GM23338 (cell line): ENCODE data around the gene VAV3. TPM values are rescaled to one million over a fixed set of nuclear protein-coding genes. Genes with fewer than 3 reads are reported as not detected.

Source experiments
- ATAC-seq: fragments of 200-7000 bp; cut with Tn5 transposase; 3 replicates; pipeline ENCODE4 v1.9.1; 2020
- DNase-seq: peaks from one replicate; pipeline ENCODE4 v3.0.0-alpha.2; 2015; ENCODE audit warnings: low spot score
- H2AFZ ChIP-seq: fragments of 200-600 bp; sonication (generic); 2 replicates; pipeline ENCODE4 v1.8.0; 2016; ENCODE audit warnings: antibody characterized with exemption, mild to moderate bottlenecking, moderate library complexity
- H3F3A ChIP-seq: fragments of 200-600 bp; sonication (generic); replicated peaks from 2 replicates; pipeline ENCODE4 v1.8.0; 2017; ENCODE audit warnings: antibody characterized with exemption, mixed run types, low read depth
- H3K27ac ChIP-seq: fragments of 200-600 bp; sonication (generic); 2 replicates; pipeline ENCODE4 v1.6.1; 2016; ENCODE audit warnings: low read depth
- H3K27me3 ChIP-seq: fragments of 200-600 bp; sonication (generic); 2 replicates; pipeline ENCODE4 v1.8.0; 2016; ENCODE audit warnings: mild to moderate bottlenecking, mixed run types, moderate library complexity; ENCODE audit not compliant: insufficient read depth
- H3K36me3 ChIP-seq: fragments of 200-600 bp; sonication (generic); 2 replicates; pipeline ENCODE4 v1.8.0; 2016; ENCODE audit warnings: mild to moderate bottlenecking; ENCODE audit not compliant: insufficient read depth
- H3K4me1 ChIP-seq: fragments of 200-600 bp; sonication (generic); 2 replicates; pipeline ENCODE4 v1.8.0; 2016; ENCODE audit warnings: mild to moderate bottlenecking, moderate library complexity; ENCODE audit not compliant: insufficient read depth
- H3K4me2 ChIP-seq: fragments of 200-600 bp; sonication (generic); 2 replicates; pipeline ENCODE4 v1.7.1; 2017; ENCODE audit warnings: mixed run types
- H3K4me3 ChIP-seq: fragments of 200-600 bp; sonication (generic); 2 replicates; pipeline ENCODE4 v1.6.1; 2016; ENCODE audit warnings: mixed run types
- H3K79me2 ChIP-seq: fragments of 200-600 bp; sonication (generic); replicated peaks from 2 replicates; pipeline ENCODE4 v1.8.0; 2017; ENCODE audit warnings: mild to moderate bottlenecking; ENCODE audit not compliant: insufficient read depth
- H3K9me2 ChIP-seq: fragments of 200-600 bp; sonication (generic); 2 replicates; pipeline ENCODE4 v1.8.0; 2017; ENCODE audit not compliant: insufficient read depth
- H4K20me1 ChIP-seq: fragments of 200-600 bp; sonication (generic); replicated peaks from 2 replicates; pipeline ENCODE4 v1.8.0; 2017; ENCODE audit warnings: mild to moderate bottlenecking; ENCODE audit not compliant: insufficient read depth
- H3K27ac Mint-ChIP-seq: 2 replicates; pipeline ENCODE4 v1.8.0; 2020; ENCODE audit warnings: inconsistent platforms, mild to moderate bottlenecking, moderate library complexity, mixed read lengths
- H3K27me3 Mint-ChIP-seq: 3 replicates; pipeline ENCODE4 v1.8.0; 2022; ENCODE audit warnings: low read depth, mild to moderate bottlenecking, moderate library complexity, mixed read lengths, inconsistent platforms; ENCODE audit not compliant: insufficient read depth, poor library complexity
- H3K36me3 Mint-ChIP-seq: 3 replicates; pipeline ENCODE4 v1.8.0; 2021; ENCODE audit warnings: low read depth, mild to moderate bottlenecking, inconsistent platforms, moderate library complexity, mixed read lengths
- H3K4me1 Mint-ChIP-seq: 3 replicates; pipeline ENCODE4 v1.8.0; 2020; ENCODE audit warnings: mild to moderate bottlenecking, inconsistent platforms, mixed read lengths
- H3K4me3 Mint-ChIP-seq: 3 replicates; pipeline ENCODE4 v1.8.0; 2021; ENCODE audit warnings: moderate library complexity, mild to moderate bottlenecking, inconsistent platforms, mixed read lengths
- H3K9me3 Mint-ChIP-seq: 3 replicates; pipeline ENCODE4 v1.8.0; 2020; ENCODE audit warnings: moderate library complexity, mild to moderate bottlenecking, inconsistent platforms, mixed read lengths
- CREB1 ChIP-seq: fragments of 250-450 bp; sonication (Bioruptor Pico); IDR thresholded peaks from 2 replicates; pipeline ENCODE4 v1.5.0; 2020; ENCODE audit warnings: low read depth, mild to moderate bottlenecking, moderate library complexity
- CTCF ChIP-seq, 2 experiments: fragments of 200-600 bp in 1 of 2; sonication (generic) in 1 of 2; conservative IDR thresholded peaks; 2 replicates each; pipeline versions ENCODE4 v1.5.1 to v1.6.1; 2016 to 2017; ENCODE audit warnings: antibody characterized with exemption in 2 of 2, low read depth in 2 of 2, mild to moderate bottlenecking in 2 of 2, moderate library complexity in 1 of 2
- ETS1 ChIP-seq: IDR thresholded peaks from 2 replicates; pipeline ENCODE4 v1.6.1; 2016; ENCODE audit warnings: antibody characterized with exemption
- EZH2 ChIP-seq: fragments of 200-600 bp; sonication (generic); IDR thresholded peaks from one replicate; pipeline ENCODE4 v1.8.0; 2017; ENCODE audit warnings: antibody characterized with exemption, mild to moderate bottlenecking, low read depth; ENCODE audit not compliant: unreplicated experiment
- EZH2phosphoT487 ChIP-seq: fragments of 200-600 bp; sonication (generic); IDR thresholded peaks from one replicate; pipeline ENCODE4 v1.8.1; 2018; ENCODE audit warnings: antibody characterized with exemption; ENCODE audit not compliant: unreplicated experiment
- JUNB ChIP-seq: IDR thresholded peaks from one replicate; pipeline ENCODE4 v1.6.1; 2016; ENCODE audit warnings: antibody characterized with exemption; ENCODE audit not compliant: unreplicated experiment
- NANOG ChIP-seq: IDR thresholded peaks from 2 replicates; pipeline ENCODE4 v1.6.1; 2016; ENCODE audit warnings: antibody characterized with exemption, borderline replicate concordance
- POLR2AphosphoS5 ChIP-seq: IDR thresholded peaks from 2 replicates; pipeline ENCODE4 v1.6.1; 2016; ENCODE audit warnings: antibody characterized with exemption, low read depth
- STAT1 ChIP-seq: IDR thresholded peaks from one replicate; pipeline ENCODE4 v1.6.1; 2016; ENCODE audit warnings: antibody characterized with exemption; ENCODE audit not compliant: unreplicated experiment
- ZNF114 ChIP-seq: fragments of 250-450 bp; sonication (Bioruptor Pico); IDR thresholded peaks from 2 replicates; pipeline ENCODE4 v1.5.0; 2020; ENCODE audit warnings: mild to moderate bottlenecking, moderate library complexity
- ZNF331 ChIP-seq: fragments of 250-450 bp; sonication (Bioruptor Pico); IDR thresholded peaks from 2 replicates; pipeline ENCODE4 v1.5.0; 2020; ENCODE audit warnings: low read depth, mild to moderate bottlenecking, moderate library complexity
- polyA plus RNA-seq: library from polyadenylated mRNA; unstranded; fragments of >200 nt; fragmentation: Nextera tagmentation; extraction: Ambion mirVana; gene quantifications from 2 replicates; pipeline ENCODE4 v1.2.1, GENCODE V29; 2016
- total RNA-seq: library from RNA; depleted of rRNA; stranded (reverse); fragments of >200 nt; shearing (Covaris generic); gene quantifications from 2 replicates; pipeline ENCODE4 v1.2.3, GENCODE V29; 2014

Gene VAV3
- total and polyA plus RNA-seq, 2 experiments from 2014 or later, result 3.0 to 11.3 TPM

- Histone ChIP-seq H2AFZ (no peak overlapping the region), H3K4me1 (no peaks in the 10 kb centered on the region), H3K79me2 (no peaks in the 10 kb centered on the region), H3K36me3 (no peaks in the 10 kb centered on the region), H3K4me2 (no peak overlapping the region), H3F3A (no peaks in the 10 kb centered on the region), H3K27ac (no peak overlapping the region), H3K9me2 (no peaks in the 10 kb centered on the region), H3K4me3 (no peak overlapping the region), H4K20me1 (no peaks in the 10 kb centered on the region), H3K27me3 (no peaks in the 10 kb centered on the region)
- no peaks in the 10 kb centered on the region for H3K36me3 Mint-ChIP-seq
- TF ChIP-seq CTCF (conservative IDR thresholded peaks at IDR 0.05; ENCODE audit: low read depth in 2 of 2), result no peak
- no peak for TF ChIP-seq CREB1 (CRISPR knock-in tag)
- no peak for TF ChIP-seq POLR2AphosphoS5
- no peak for TF ChIP-seq EZH2phosphoT487
- no peak for TF ChIP-seq EZH2
- TF ChIP-seq STAT1, result no peak
- TF ChIP-seq JUNB, result no peak
- no peak for TF ChIP-seq NANOG
- no peak for TF ChIP-seq ETS1
- H3K27ac Mint-ChIP-seq, result no peak overlapping the region
- H3K27me3 Mint-ChIP-seq, result no peaks in the 10 kb centered on the region
- DNase-seq, result no peak
- peaks cover 4% of the 10 kb centered on the region; the same call in 2 of the 3 replicates for H3K4me1 Mint-ChIP-seq
- no peak for ATAC-seq
- H3K4me3 Mint-ChIP-seq, result no peak overlapping the region
- H3K9me3 Mint-ChIP-seq, result no peaks in the 10 kb centered on the region
These were observed 11.5 kb upstream of the VAV3 start for GRCh38 chr1:107976431-107976830.

DNA sequence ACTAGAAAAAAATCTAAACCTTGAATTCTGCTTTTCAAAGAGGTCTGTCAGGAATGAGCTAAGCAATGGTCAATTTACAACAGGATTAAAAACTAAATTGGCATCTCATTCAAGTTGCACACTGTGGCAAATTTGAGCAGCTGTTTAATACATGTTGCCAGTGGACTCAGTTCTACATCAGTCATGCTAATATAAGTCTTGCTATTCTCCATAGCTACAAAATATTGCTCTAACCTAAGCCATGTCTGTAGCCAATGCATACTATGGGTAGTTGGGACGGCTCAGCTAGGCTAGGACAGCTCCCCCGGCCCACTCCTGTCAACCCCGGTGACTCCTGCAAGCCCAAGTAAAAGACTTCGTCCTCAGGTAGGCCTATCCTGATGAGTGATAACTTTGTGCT lies 10.9 kb upstream of the VAV3 start:
- Histone ChIP-seq H3K9me2 (no peaks in the 10 kb centered on the region), H3K4me1 (no peaks in the 10 kb centered on the region), H3K79me2 (no peaks in the 10 kb centered on the region), H3F3A (no peaks in the 10 kb centered on the region), H3K4me2 (no peak overlapping the region), H3K4me3 (no peak overlapping the region), H3K27me3 (no peaks in the 10 kb centered on the region), H2AFZ (no peak overlapping the region), H4K20me1 (no peaks in the 10 kb centered on the region), H3K27ac (no peak overlapping the region), H3K36me3 (no peaks in the 10 kb centered on the region)
- no peak for ATAC-seq
- H3K27me3 Mint-ChIP-seq, result no peaks in the 10 kb centered on the region
- H3K4me1 Mint-ChIP-seq, result peaks cover 4% of the 10 kb centered on the region; the same call in 2 of the 3 replicates
- no peaks in the 10 kb centered on the region for H3K36me3 Mint-ChIP-seq
- TF ChIP-seq JUNB, result no peak
- no peak for TF ChIP-seq EZH2phosphoT487
- no peak for TF ChIP-seq ZNF114
- TF ChIP-seq STAT1, result no peak
- TF ChIP-seq POLR2AphosphoS5, result no peak
- no peak for TF ChIP-seq ZNF331
- TF ChIP-seq CREB1 (CRISPR knock-in tag), result no peak
- TF ChIP-seq ETS1, result no peak
- no peak overlapping the region for H3K27ac Mint-ChIP-seq
- no peak for DNase-seq
- H3K9me3 Mint-ChIP-seq, result no peaks in the 10 kb centered on the region
- no peak overlapping the region for H3K4me3 Mint-ChIP-seq
